Panc1 (cell line): ENCODE measurements around the gene GOLGB1. TPM values are rescaled to one million over a fixed set of nuclear protein-coding genes. Genes with fewer than 3 reads are reported as not detected.

Experiments
- ATAC-seq: fragments of 200-7000 bp; cut with Tn5 transposase; 2 replicates; pipeline ENCODE4 v1.9.1; 2020; ENCODE audit warnings: mild to moderate bottlenecking, moderate library complexity
- BruUV-seq: library from RNA; stranded (reverse); fragments of 400-500 nt; replicated peaks from 2 replicates; lab custom pipeline; 2021; lab: Mats Ljungman, UMichigan
- CTCF ChIA-PET: fragments of 300-600 bp; sonication (Branson Sonifier 250); formaldehyde crosslinking; loops from one replicate; lab custom pipeline; 2022; ENCODE audit warnings: antibody characterized with exemption; lab: Charles Lee
- POLR2A ChIA-PET: fragments of 300-600 bp; sonication (Branson Sonifier 250); formaldehyde crosslinking; loops from one replicate; lab custom pipeline; 2022; ENCODE audit warnings: antibody characterized with exemption; lab: Charles Lee
- DNase-seq: peaks from one replicate; pipeline ENCODE4 v3.0.0-alpha.2; 2010; ENCODE audit warnings: low read depth, low spot score
- H3K27ac ChIP-seq: 2 replicates; pipeline ENCODE4 v1.5.1; 2011; ENCODE audit warnings: mild to moderate bottlenecking, low read length, inconsistent platforms
- H3K27me3 ChIP-seq: fragments of 200-500 bp; sonication (Bioruptor generic); 2 replicates; pipeline ENCODE4 v1.6.0; 2014; ENCODE audit warnings: low read length, inconsistent platforms; ENCODE audit not compliant: control insufficient read depth, insufficient read depth
- H3K36me3 ChIP-seq: fragments of 200-500 bp; sonication (Bioruptor generic); 2 replicates; pipeline ENCODE4 v1.5.1; 2014; ENCODE audit warnings: inconsistent platforms, mild to moderate bottlenecking, low read length, moderate library complexity; ENCODE audit not compliant: control insufficient read depth, insufficient read depth
- H3K4me1 ChIP-seq: 2 replicates; pipeline ENCODE4 v1.5.1; 2011; ENCODE audit warnings: inconsistent platforms, mild to moderate bottlenecking, low read length, moderate library complexity; ENCODE audit not compliant: control insufficient read depth, insufficient read depth
- H3K4me3 ChIP-seq, 2 experiments: 2 replicates each; pipeline ENCODE4 v1.5.1; 2011 to 2012; ENCODE audit warnings: low read depth in 2 of 2, low read length in 2 of 2, mild to moderate bottlenecking in 2 of 2, inconsistent platforms in 1 of 2, moderate library complexity in 1 of 2
- H3K9me3 ChIP-seq: fragments of 200-500 bp; sonication (Bioruptor generic); 2 replicates; pipeline ENCODE4 v1.5.1; 2014; ENCODE audit warnings: low read depth, mild to moderate bottlenecking, inconsistent platforms, low read length, moderate library complexity; ENCODE audit not compliant: control insufficient read depth, insufficient read depth
- CTCF ChIP-seq: fragments of 450-650 bp; IDR thresholded peaks from 2 replicates; pipeline ENCODE4 v1.5.1; 2017; ENCODE audit warnings: mild to moderate bottlenecking
- POLR2AphosphoS5 ChIP-seq: IDR thresholded peaks from 2 replicates; pipeline ENCODE4 v1.6.1; 2012; ENCODE audit warnings: mild to moderate bottlenecking, low read depth, low read length, moderate library complexity
- REST ChIP-seq, 2 experiments: IDR thresholded peaks; 2 replicates each; pipeline ENCODE4 v1.6.1; 2011 to 2012; ENCODE audit warnings: low read depth in 2 of 2, control low read depth in 1 of 2, low read length in 1 of 2, mild to moderate bottlenecking in 1 of 2, moderate library complexity in 1 of 2; ENCODE audit not compliant: insufficient read depth in 1 of 2
- SIN3A ChIP-seq: IDR thresholded peaks from 2 replicates; pipeline ENCODE4 v1.6.1; 2012; ENCODE audit warnings: low read depth, mild to moderate bottlenecking, low read length, moderate library complexity, borderline replicate concordance; ENCODE audit not compliant: insufficient read depth
- TCF7L2 ChIP-seq: IDR thresholded peaks from 2 replicates; pipeline ENCODE4 v1.6.1; 2011; ENCODE audit warnings: mild to moderate bottlenecking, low read depth, low read length, inconsistent platforms
- in situ Hi-C: cut with HindIII; loops from 2 replicates; pipeline ENCODE4 v1.10.0; 2016; ENCODE audit warnings: low sequenced_read_pairs, low pct_unique_long_range_greater_than_20kb
- intact Hi-C: fragments of 100-400 bp; cut with micrococcal nuclease; formaldehyde crosslinking; loops from one replicate; pipeline ENCODE4 v1.10.0; 2022; ENCODE audit not compliant: unreplicated experiment
- total RNA-seq: library from RNA; stranded (reverse); gene quantifications from one replicate; pipeline ENCODE4 v1.2.1, GENCODE V29; 2021; ENCODE audit not compliant: unreplicated experiment

The GOLGB1 gene
- total RNA-seq, 1 experiment from 2014 or later = 49.7 TPM

GRCh38 chr3:121659586-121659985 is 90.0 kb downstream of the GOLGB1 start:
- ATAC-seq (no peak), DNase-seq (no peak)
- Histone ChIP-seq H3K27me3 (no peaks in the 10 kb centered on the region; the same call in 1 of the 2 replicates), H3K4me1 (no peaks in the 10 kb centered on the region), H3K36me3 (no peaks in the 10 kb centered on the region), H3K27ac (no peak overlapping the region), H3K9me3 (no peaks in the 10 kb centered on the region), H3K4me3 (no peak overlapping the region)
- in situ Hi-C loops = no loop called here
- POLR2A ChIA-PET = no interaction called here
- intact Hi-C loops = no loop called here
- TF ChIP-seq POLR2AphosphoS5 = no peak
- TF ChIP-seq REST (IDR thresholded peaks at IDR 0.05; ENCODE audit: insufficient read depth in 1 of 2, low read depth in 2 of 2, low read length in 1 of 2) = no peak
- TF ChIP-seq CTCF = no peak
- no peak for TF ChIP-seq SIN3A
- TF ChIP-seq TCF7L2 = no peak
- no TSS peak for BruUV-seq
- CTCF ChIA-PET = no interaction called here

GRCh38 chr3:121658716-121659435 is 90.7 kb downstream of the GOLGB1 start:
- no TSS peak for BruUV-seq
- ChIA-PET POLR2A (no interaction called here), CTCF (no interaction called here)

More at GRCh38 chr3:121658716-121659435, 90.7 kb downstream of the GOLGB1 start:
- in situ Hi-C loops = no loop called here
- no peaks in the 10 kb centered on the region for H3K9me3 ChIP-seq
- DNase-seq (no peak), ATAC-seq (no peak)
- H3K36me3 ChIP-seq = no peaks in the 10 kb centered on the region
- no peak overlapping the region for H3K27ac ChIP-seq
- H3K4me1 ChIP-seq = no peaks in the 10 kb centered on the region
- intact Hi-C loops = no loop called here
- no peak overlapping the region for H3K4me3 ChIP-seq
- TF ChIP-seq REST (IDR thresholded peaks at IDR 0.05; ENCODE audit: insufficient read depth in 1 of 2, low read depth in 2 of 2, low read length in 1 of 2) (no peak), CTCF (no peak), TCF7L2 (no peak), POLR2AphosphoS5 (no peak), SIN3A (no peak)
- no peaks in the 10 kb centered on the region; the same call in 1 of the 2 replicates for H3K27me3 ChIP-seq
